HUES6 (cell line): ENCODE measurements around the gene TMEM272.

Source experiments
- H3K27ac ChIP-seq: 2 replicates; pipeline ENCODE4 v1.7.0; 2013; ENCODE audit warnings: low read depth, mild to moderate bottlenecking, low read length, inconsistent platforms
- H3K27me3 ChIP-seq: 2 replicates; pipeline ENCODE4 v1.6.1; 2013; ENCODE audit warnings: low read length; ENCODE audit not compliant: control insufficient read depth, insufficient read depth
- H3K36me3 ChIP-seq: 2 replicates; pipeline ENCODE4 v1.6.1; 2013; ENCODE audit warnings: low read length; ENCODE audit not compliant: control insufficient read depth, insufficient read depth
- H3K4me1 ChIP-seq: 2 replicates; pipeline ENCODE4 v1.6.1; 2013; ENCODE audit warnings: low read length; ENCODE audit not compliant: control insufficient read depth, insufficient read depth
- H3K4me3 ChIP-seq: 2 replicates; pipeline ENCODE4 v1.5.1; 2013; ENCODE audit warnings: low read depth, low read length
- H3K9ac ChIP-seq: one replicate; pipeline ENCODE4 v1.6.1; 2013; ENCODE audit warnings: mild to moderate bottlenecking, low read length
- H3K9me3 ChIP-seq: 2 replicates; pipeline ENCODE4 v1.6.1; 2013; ENCODE audit warnings: low read depth, low read length; ENCODE audit not compliant: control insufficient read depth, insufficient read depth

TMEM272 gene

GRCh38 chr13:51814825-51815650, 29.9 kb downstream of the TMEM272 start:
- peaks cover 3% of the 10 kb centered on the region for H3K27me3 ChIP-seq
- H3K9ac ChIP-seq = no peak overlapping the region
- no peak overlapping the region for H3K27ac ChIP-seq
- H3K4me3 ChIP-seq = peak overlapping the region; percentile 20; the same call in 1 of the 2 replicates
- peaks cover 34% of the 10 kb centered on the region for H3K4me1 ChIP-seq
- no peaks in the 10 kb centered on the region for H3K36me3 ChIP-seq
- H3K9me3 ChIP-seq = no peaks in the 10 kb centered on the region

GRCh38 chr13:51814071-51814470, 30.9 kb downstream of the TMEM272 start:
- H3K4me3 ChIP-seq = no peak overlapping the region
- H3K36me3 ChIP-seq = no peaks in the 10 kb centered on the region
- H3K27me3 ChIP-seq = no peaks in the 10 kb centered on the region; the same call in 1 of the 2 replicates
- no peaks in the 10 kb centered on the region for H3K9me3 ChIP-seq
- H3K27ac ChIP-seq = no peak overlapping the region
- H3K9ac ChIP-seq = no peak overlapping the region
- peaks cover 28% of the 10 kb centered on the region for H3K4me1 ChIP-seq

DNA sequence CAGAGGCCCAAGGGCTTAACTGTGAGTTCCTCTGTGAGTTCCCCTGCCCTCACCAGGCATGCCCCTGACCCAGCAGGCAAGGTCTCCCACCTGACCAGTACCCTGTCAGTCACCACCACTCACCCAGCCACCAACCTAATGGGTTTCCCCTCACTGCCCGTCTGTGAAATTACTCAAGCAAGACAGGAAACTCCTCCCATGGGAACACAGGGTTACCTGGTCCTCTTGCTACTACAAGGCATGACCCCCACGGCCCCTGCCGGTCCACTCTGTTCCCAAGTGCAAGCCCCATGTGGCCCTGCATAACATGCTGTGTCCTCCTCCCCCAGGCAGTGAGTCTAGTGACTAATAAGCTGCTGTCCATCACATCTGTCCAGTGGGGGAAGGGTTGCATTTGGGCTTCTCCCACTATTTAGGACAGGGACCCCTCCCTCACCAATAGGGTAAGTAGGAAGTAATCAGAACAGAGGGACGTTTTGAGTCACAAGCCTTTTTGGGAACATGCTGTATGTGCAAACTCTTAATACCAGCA, 33.0 kb downstream of the TMEM272 start:
- H3K36me3 ChIP-seq = no peaks in the 10 kb centered on the region
- H3K9ac ChIP-seq = no peak overlapping the region
- H3K27me3 ChIP-seq = no peaks in the 10 kb centered on the region
- H3K4me1 ChIP-seq = peaks cover 16% of the 10 kb centered on the region
- H3K4me3 ChIP-seq = no peak overlapping the region
- no peaks in the 10 kb centered on the region for H3K9me3 ChIP-seq
- no peak overlapping the region for H3K27ac ChIP-seq

GRCh38 chr13:51811046-51811445, 33.9 kb downstream of the TMEM272 start:
- Histone ChIP-seq H3K36me3 (no peaks in the 10 kb centered on the region), H3K4me3 (no peak overlapping the region), H3K9ac (no peak overlapping the region), H3K27me3 (no peaks in the 10 kb centered on the region), H3K27ac (no peak overlapping the region), H3K4me1 (peaks cover 9% of the 10 kb centered on the region), H3K9me3 (no peaks in the 10 kb centered on the region)

- Histone ChIP-seq H3K27me3 (no peaks in the 10 kb centered on the region), H3K36me3 (no peaks in the 10 kb centered on the region), H3K4me3 (no peak overlapping the region), H3K9me3 (no peaks in the 10 kb centered on the region), H3K4me1 (peaks cover 14% of the 10 kb centered on the region), H3K27ac (no peak overlapping the region), H3K9ac (no peak overlapping the region)
These were observed 36.2 kb downstream of the TMEM272 start for GRCh38 chr13:51808811-51809210.

DNA sequence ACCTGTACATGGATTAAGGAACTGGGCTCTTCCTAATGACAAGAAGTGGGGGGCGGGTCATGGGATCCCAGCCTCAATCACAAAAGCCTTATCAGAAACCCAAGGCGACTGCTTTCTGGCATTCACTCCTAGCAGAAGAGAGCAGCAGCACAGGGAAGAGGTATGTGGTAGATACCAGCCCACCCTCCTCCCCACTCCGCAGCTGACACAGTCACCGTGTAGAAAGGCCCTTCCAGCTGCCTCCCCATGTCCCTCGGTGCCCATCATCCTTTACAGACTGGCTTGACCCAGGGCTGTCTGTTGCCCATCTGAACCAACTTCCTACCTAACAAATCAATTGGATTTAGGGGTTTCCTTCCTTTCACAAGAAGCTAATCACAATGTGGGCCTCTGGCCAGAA, 37.9 kb downstream of the TMEM272 start:
- Histone ChIP-seq H3K4me3 (no peak overlapping the region), H3K4me1 (peaks cover 29% of the 10 kb centered on the region), H3K9ac (no peak overlapping the region), H3K9me3 (no peaks in the 10 kb centered on the region), H3K27ac (no peak overlapping the region), H3K27me3 (no peaks in the 10 kb centered on the region), H3K36me3 (no peaks in the 10 kb centered on the region)

- Histone ChIP-seq H3K4me3 (no peak overlapping the region), H3K9me3 (no peaks in the 10 kb centered on the region), H3K9ac (no peak overlapping the region), H3K4me1 (peaks cover 34% of the 10 kb centered on the region), H3K27me3 (no peaks in the 10 kb centered on the region), H3K36me3 (no peaks in the 10 kb centered on the region), H3K27ac (no peak overlapping the region)
These were observed 38.4 kb downstream of the TMEM272 start for GRCh38 chr13:51806566-51806965.

DNA sequence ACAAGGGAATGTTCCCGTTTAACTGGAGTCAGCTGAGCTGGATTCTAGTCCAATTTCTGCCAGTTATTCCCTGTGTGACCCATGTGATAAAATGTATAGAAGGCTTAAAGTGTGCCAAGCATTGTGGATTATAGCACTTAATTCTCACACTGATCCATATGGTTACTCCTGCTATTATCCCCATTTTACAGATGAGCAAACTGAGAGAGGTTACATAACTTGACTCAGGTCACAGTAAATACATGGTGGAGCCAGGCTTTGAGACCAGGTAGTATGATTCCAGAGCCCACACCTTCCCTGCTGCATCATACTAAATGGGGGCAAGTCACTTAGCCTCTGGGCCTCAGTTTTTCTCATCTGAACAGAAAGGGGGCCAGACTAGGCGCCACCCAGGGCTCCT, 39.1 kb downstream of the TMEM272 start:
- no peak overlapping the region for H3K9ac ChIP-seq
- H3K27ac ChIP-seq = no peak overlapping the region
- H3K4me1 ChIP-seq = peaks cover 35% of the 10 kb centered on the region
- no peaks in the 10 kb centered on the region for H3K36me3 ChIP-seq
- no peaks in the 10 kb centered on the region for H3K27me3 ChIP-seq
- no peak overlapping the region for H3K4me3 ChIP-seq
- H3K9me3 ChIP-seq = no peaks in the 10 kb centered on the region

DNA sequence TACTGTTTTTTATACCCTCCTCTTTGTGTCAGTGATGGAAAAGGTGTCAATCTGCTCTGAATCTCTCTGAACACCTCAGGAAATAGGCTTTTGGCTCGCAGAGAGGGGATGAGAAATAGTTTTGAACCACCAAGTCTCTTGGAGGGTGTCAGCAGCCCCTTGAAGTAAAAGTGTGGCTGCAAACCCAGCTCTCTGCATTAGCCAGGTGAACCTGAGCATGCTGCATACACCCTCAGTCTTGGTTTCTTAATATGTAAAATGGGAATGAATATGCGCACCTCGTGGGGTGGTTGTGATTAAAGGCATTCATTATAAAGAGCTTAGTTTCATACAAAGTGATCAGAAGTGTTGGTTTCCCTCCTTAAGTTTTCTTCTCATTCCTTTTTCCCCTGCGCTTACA, 39.7 kb downstream of the TMEM272 start:
- H3K9me3 ChIP-seq = no peaks in the 10 kb centered on the region
- H3K4me3 ChIP-seq = no peak overlapping the region
- peaks cover 35% of the 10 kb centered on the region for H3K4me1 ChIP-seq
- H3K27ac ChIP-seq = no peak overlapping the region
- no peaks in the 10 kb centered on the region for H3K36me3 ChIP-seq
- H3K9ac ChIP-seq = no peak overlapping the region
- no peaks in the 10 kb centered on the region for H3K27me3 ChIP-seq

DNA sequence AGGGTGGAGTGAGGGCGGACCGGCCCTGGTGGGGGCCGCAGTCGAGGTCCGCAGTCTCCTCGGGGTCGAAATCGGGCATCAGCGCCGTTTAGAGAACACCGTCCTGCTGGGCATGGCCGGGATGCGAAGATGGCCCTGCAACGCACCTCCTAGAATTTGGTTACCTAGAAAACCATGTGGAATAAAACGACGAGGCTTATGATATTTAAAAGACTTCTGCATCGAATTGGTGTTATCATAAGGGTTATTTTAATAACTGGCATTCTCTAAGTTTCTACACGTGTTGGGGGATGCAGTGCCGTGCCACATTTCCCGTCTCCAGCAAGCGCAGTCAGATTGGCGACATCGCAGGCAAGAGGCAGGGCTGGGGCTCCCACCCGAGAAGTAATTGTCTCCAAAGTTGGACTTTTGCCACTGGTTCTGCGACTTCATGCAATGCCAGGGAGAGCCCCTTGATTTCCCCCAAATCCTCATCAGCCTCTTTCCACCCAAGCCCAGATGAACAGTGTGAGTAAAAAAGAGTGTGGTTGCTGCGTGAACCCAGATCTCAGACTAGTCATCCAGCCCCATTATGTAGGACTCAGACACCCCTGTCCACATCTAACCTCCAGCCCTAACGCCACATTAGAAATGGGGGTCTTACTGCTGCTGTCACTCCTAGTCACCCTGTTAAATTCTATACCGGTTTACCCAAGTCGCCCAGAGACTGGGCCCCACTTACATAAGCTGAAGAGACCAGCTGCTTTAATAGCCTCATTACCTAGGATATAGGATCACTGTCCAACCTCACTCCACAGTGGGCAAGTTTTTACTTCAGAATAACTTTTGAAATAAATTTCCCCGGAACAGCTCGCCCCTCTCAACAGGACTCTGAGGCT, 40.4 kb downstream of the TMEM272 start:
- no peaks in the 10 kb centered on the region for H3K27me3 ChIP-seq
- peak overlapping the region; percentile 93 for H3K27ac ChIP-seq
- peak overlapping the region; percentile 97 for H3K9ac ChIP-seq
- H3K36me3 ChIP-seq = no peaks in the 10 kb centered on the region
- H3K4me1 ChIP-seq = peaks cover 35% of the 10 kb centered on the region
- H3K9me3 ChIP-seq = no peaks in the 10 kb centered on the region
- H3K4me3 ChIP-seq = peak overlapping the region; percentile 72
